GM21737 (cell line): ENCODE results near the gene CHCHD2.
A peak's percentile ranks its signal among the peaks of the same experiment; 100 is the strongest.
"Not testable (repeated sequence)": the region's sequence is repeated elsewhere in the genome, so short reads cannot be mapped to it uniquely, and the experiment has no call there.

Experiments
- ATAC-seq: cut with Tn5 transposase; IDR thresholded peaks from one replicate; pipeline ENCODE4 v1.9.1; 2021; ENCODE audit warnings: mild to moderate bottlenecking, moderate library complexity; ENCODE audit not compliant: unreplicated experiment

CHCHD2 gene

DNA sequence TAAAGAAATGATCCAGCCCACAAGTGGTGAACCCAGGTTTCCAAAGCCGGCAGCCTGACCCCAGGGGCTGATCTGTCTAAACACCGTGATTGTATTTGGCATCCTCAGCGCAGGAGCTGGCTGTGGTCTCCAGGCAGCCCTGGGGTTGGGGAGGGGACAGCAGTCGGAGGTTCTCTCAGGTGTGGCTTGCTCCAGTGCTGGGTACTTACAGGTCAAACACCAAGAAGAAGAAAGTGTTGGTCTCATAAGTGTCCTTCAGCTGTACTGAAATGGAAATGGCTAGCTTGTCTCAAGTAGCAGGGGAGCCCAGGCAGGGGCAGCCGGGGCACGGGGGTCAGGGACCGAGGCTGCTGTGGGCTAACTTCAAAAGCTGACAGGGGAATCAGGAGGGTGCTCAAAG is 19.5 kb downstream of the CHCHD2 start:
- no peak for ATAC-seq

- no peak for ATAC-seq
Observed at GRCh38 chr7:56083150-56083785, 23.0 kb downstream of the CHCHD2 start.

GRCh38 chr7:56081626-56082340 is 24.5 kb downstream of the CHCHD2 start:
- no peak for ATAC-seq

DNA sequence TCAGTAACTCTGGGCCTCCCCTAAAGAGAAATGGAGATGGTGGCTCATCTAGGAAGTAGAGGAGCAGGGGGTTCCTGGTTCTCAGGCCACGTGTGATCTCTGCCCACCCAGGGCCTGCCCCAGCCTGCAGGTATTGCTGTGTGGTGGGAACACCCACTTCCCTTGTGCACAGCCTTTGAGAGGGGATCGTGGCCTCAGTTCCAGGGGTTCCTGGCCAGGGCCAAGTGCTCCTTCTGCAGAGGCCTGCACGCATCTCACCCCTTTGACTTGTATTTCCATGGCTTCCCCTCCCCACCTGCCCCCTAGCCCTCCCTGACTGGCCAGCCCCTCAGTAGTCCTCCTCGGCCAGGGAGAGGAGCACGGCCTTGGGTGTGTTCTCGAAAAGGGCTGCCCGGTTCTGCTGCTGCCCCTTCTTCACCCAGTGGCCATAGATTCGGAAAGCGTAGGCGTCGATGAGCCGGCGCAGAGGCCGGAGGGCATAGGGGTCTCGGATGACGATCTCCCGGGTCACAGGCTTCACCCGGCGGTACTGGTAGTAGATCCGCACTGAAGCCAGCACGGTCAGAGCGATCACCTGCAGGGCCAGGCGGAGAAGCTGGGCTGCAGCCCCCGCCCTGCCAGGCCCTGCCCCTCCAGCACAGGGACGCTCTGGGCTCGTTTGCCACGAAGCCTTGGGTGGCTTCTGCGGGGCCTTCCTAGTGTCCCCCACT is 25.4 kb downstream of the CHCHD2 start:
- not testable (repeated sequence) for ATAC-seq

DNA sequence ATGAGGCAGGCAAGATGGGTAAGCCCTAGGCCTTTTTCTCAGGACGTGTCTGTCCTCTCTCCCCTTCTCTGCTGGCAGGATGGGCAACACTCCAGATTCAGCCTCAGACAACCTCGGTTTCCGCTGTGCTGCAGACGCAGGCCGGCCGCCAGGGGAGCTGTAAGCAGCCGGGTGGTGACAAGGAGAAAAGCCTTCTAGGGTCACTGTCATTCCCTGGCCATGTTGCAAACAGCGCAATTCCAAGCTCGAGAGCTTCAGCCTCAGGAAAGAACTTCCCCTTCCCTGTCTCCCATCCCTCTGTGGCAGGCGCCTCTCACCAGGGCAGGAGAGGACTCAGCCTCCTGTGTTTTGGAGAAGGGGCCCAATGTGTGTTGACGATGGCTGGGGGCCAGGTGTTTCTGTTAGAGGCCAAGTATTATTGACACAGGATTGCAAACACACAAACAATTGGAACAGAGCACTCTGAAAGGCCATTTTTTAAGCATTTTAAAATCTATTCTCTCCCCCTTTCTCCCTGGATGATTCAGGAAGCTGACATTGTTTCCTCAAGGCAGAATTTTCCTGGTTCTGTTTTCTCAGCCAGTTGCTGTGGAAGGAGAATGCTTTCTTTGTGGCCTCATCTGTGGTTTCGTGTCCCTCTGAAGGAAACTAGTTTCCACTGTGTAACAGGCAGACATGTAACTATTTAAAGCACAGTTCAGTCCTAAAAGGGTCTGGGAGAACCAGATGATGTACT is 26.7 kb downstream of the CHCHD2 start:
- ATAC-seq: no peak

DNA sequence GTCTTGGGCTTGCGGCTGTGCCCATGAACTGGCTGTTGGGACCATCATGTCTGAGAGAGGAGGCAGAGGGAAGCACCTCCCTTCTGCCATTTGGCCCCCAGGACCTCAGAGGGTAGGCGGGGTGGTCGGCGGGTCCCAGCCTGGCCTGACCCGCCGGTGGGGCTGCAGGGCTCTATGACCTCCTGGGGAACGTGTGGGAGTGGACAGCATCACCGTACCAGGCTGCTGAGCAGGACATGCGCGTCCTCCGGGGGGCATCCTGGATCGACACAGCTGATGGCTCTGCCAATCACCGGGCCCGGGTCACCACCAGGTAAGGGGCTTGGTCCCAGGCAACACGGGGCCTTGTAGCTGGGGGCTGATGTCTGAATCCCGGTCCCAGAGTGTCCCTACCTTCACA is 28.1 kb downstream of the CHCHD2 start:
- ATAC-seq: no peak

DNA sequence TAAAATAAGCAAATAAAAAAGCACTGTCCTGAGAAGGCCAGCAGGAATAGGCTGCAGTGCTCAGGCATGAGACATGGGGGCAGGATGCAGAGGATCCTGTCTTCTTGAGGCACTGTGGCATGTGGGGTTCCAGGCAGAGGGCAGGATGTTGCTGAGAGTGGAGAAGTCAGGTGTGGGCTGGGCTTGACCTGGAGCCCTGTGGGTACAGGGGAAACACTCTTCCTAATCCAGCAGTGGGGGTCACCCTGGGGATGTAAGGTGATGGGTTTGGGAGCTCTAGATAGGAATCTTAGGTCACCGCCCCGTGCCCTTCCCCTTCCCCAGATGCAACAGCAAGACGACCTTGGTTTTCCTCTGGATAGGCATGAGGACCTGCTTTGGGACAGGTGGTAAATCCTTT is 28.6 kb downstream of the CHCHD2 start:
- no peak for ATAC-seq

DNA sequence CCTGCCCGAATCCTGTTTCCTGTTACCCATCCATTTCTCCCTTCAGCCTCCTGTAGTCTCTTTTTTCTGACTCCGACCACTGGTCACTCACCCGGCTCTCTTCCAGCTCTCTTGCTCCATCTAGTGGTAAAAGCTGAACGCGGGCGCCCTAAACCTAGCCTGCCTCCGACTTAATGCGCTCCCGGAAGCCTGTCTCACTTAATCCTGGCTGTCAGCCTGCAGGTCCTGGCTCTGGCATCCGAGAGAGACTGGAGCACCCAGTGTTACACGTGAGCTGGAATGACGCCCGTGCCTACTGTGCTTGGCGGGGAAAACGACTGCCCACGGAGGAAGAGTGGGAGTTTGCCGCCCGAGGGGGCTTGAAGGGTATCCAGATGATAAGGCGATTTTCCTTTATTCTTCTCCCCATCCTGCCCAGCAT is 31.9 kb downstream of the CHCHD2 start:
- peak; percentile 80 for ATAC-seq

DNA sequence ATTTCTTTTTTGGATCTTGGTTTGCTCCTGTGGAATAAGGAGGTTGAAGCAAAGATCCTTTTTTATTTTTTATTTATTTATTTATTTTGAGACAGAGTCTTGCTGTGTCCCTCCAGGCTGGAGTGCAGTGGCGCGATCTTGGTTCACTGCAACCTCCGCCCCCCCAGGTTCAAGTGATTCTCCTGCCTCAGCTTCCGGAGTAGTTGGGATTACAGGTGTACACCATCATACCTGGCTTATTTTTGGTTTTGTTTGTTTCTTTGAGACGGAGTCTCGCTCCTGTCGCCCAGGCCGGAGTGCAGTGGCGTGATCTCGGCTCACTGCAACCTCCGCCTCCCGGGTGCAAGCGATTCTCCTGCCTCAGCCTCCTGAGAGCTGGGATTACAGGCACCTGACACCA is 39.9 kb downstream of the CHCHD2 start:
- ATAC-seq: not testable (repeated sequence)

DNA sequence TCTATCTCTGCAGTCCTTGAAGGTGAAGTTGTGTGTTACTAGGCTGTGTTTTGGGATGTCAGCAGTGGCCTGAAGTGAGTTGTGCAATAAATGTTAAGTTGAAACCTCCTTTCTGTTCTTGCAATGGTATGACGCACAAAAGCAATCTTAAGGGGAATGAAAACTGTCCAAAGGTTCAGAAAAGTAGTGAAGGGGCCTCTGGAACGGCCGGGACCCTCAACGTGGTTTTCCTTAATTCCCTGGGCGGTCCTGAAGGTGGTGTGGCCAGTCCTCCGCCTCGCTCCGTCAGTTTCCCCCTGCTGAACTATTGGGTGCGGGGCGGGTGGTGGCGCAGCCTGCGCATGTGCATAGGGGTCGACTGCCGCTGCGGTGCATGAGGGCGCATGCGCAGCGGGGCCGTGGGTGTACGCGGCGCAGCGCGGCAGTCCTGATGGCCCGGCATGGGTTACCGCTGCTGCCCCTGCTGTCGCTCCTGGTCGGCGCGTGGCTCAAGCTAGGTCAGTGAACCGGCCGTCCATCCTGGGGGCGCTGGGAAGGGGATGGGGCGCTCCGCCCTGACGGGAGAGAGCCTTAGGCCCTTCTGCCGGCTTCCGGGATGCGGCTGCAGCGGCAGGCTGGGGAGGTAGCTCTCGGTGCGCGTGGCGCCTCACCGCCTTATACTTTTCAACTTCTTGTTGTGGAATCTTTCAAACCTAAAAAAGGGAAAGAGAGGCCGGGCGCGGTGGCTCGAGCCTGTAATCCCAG is 42.2 kb downstream of the CHCHD2 start, which contains the start of gene SUMF2:
Gene SUMF2, plus strand, starts transcription at position 405 of the 744 bp plus-strand sequence. Its CDS starts 26 bp downstream, at position 431.
- ATAC-seq: peak; percentile 89

GRCh38 chr7:56063500-56063881 is 42.8 kb downstream of the CHCHD2 start:
- ATAC-seq: no peak

GRCh38 chr7:56062382-56062781 is 43.9 kb downstream of the CHCHD2 start:
- ATAC-seq: no peak

DNA sequence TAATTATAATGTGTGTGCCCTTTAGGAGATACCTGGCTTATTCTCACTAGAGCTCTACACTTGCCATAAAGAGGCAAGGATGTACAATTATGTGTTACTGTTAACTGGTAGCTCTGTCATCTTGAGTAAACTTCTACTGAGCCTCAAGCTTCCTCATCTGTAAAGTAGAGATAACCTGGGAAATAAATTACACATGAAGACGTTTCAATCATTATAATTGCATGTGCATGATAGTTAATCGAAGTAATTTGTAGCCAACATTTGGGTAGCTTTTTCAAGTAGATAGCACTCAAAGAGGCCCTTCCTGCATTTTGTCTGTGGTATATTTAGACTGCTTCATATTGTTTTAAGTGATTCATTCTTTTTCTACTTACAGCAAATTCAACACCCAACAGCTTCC is 52.3 kb downstream of the CHCHD2 start:
- ATAC-seq: no peak

DNA sequence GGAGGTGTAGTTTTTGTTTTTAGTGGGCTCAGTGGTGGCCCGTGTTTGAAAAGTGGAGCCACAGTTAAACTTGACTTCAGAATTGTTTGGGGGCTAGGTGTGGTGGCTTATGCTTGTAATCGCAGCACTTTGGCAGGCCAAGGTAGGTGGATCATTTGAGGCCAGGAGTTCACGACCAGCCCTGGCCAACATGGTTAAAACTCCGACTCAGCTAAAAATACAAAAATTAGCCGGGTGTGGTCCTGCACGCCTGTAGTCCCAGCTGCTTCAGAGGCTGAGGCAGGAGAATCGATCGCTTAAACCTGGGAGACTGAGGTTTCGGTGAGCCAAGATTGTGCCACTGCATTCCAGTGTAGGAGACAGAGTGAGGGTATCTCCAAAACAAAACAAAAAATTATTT is 52.9 kb downstream of the CHCHD2 start:
- no peak for ATAC-seq
